SH-SY5Y (cell line): ENCODE results near the gene SPCS1.

ENCODE experiments used
- GATA2 ChIP-seq: IDR thresholded peaks from 2 replicates; pipeline ENCODE4 v1.6.1; 2011; ENCODE audit warnings: mild to moderate bottlenecking, low read depth, low read length
- GATA3 ChIP-seq: IDR thresholded peaks from 2 replicates; pipeline ENCODE4 v1.6.1; 2011; ENCODE audit warnings: low read depth, mild to moderate bottlenecking, low read length, moderate library complexity

GRCh38 chr3:52739730-52740129, 33.8 kb downstream of the SPCS1 start:
- no peak for TF ChIP-seq GATA2
- no peak for TF ChIP-seq GATA3
